HG02763 (cell line): ENCODE results near the gene OR8H2.
"Not testable (repeated sequence)": the region's sequence is repeated elsewhere in the genome, so short reads cannot be mapped to it uniquely, and the experiment has no call there.

Source experiments
- ATAC-seq: cut with Tn5 transposase; IDR thresholded peaks from one replicate; pipeline ENCODE4 v1.9.1; 2021; ENCODE audit warnings: mild to moderate bottlenecking, moderate library complexity; ENCODE audit not compliant: unreplicated experiment

The OR8H2 gene

GRCh38 chr11:56103210-56103737, at the start of gene OR8H2:
Gene OR8H2 (plus strand): TSS chr11:56103687. CDS start chr11:56105043, 1,356 bp downstream.
- ATAC-seq, result no peak

GRCh38 chr11:56056366-56056765, 47.1 kb upstream of the OR8H2 start:
- not testable (repeated sequence) for ATAC-seq

GRCh38 chr11:56057661-56058237, 45.7 kb upstream of the OR8H2 start:
- ATAC-seq, result not testable (repeated sequence)

GRCh38 chr11:56058260-56058780, 45.2 kb upstream of the OR8H2 start:
- ATAC-seq, result not testable (repeated sequence)

- ATAC-seq, result no peak
These were observed 36.5 kb upstream of the OR8H2 start for GRCh38 chr11:56066980-56067379.

GRCh38 chr11:56089697-56090096, 13.8 kb upstream of the OR8H2 start:
- no peak for ATAC-seq

- ATAC-seq, result no peak
These were observed 10.5 kb upstream of the OR8H2 start, which contains the start of gene OR8I2 for GRCh38 chr11:56093008-56093407. Gene OR8I2 (plus strand): TSS chr11:56093308. CDS start chr11:56093308, 0 bp downstream.

GRCh38 chr11:56122073-56122472, 18.6 kb downstream of the OR8H2 start, which contains the start of gene OR8H3:
Gene OR8H3 (plus strand): TSS chr11:56122373. CDS start chr11:56122373, 0 bp downstream.
- ATAC-seq, result no peak

- ATAC-seq, result no peak
These were observed 36.7 kb downstream of the OR8H2 start, which contains the start of gene OR8J3 for GRCh38 chr11:56140151-56140661. Gene OR8J3 (minus strand): TSS chr11:56140201. CDS start chr11:56137718, 2,483 bp downstream.

GRCh38 chr11:56143681-56144080, 40.2 kb downstream of the OR8H2 start:
- ATAC-seq, result not testable (repeated sequence)

GRCh38 chr11:56151376-56151775, 47.9 kb downstream of the OR8H2 start:
- no peak for ATAC-seq

- no peak for ATAC-seq
These were observed 48.8 kb downstream of the OR8H2 start for GRCh38 chr11:56152333-56152732.
